Neuronal stem cell (in vitro differentiated cells): ENCODE measurements around the gene CHST8.

ENCODE experiments used
- DNase-seq: peaks from one replicate; pipeline ENCODE4 v3.0.0-alpha.2; 2013; ENCODE audit warnings: low spot score
- H2AFZ ChIP-seq: one replicate; pipeline ENCODE4 v1.6.1; 2013; ENCODE audit warnings: mild to moderate bottlenecking, low read length, inconsistent platforms
- H2AK5ac ChIP-seq: 2 replicates; pipeline ENCODE4 v1.6.1; 2013; ENCODE audit warnings: low read depth, mild to moderate bottlenecking, inconsistent platforms, low read length, moderate library complexity, mixed read lengths
- H2BK120ac ChIP-seq: 2 replicates; pipeline ENCODE4 v1.6.1; 2013; ENCODE audit warnings: low read depth, mild to moderate bottlenecking, inconsistent platforms, low read length, moderate library complexity, mixed read lengths
- H2BK12ac ChIP-seq: one replicate; pipeline ENCODE4 v1.6.1; 2013; ENCODE audit warnings: low read length, inconsistent platforms
- H2BK15ac ChIP-seq: 2 replicates; pipeline ENCODE4 v1.6.1; 2013; ENCODE audit warnings: mild to moderate bottlenecking, low read length, inconsistent platforms, mixed read lengths
- H2BK5ac ChIP-seq: one replicate; pipeline ENCODE4 v1.6.1; 2013; ENCODE audit warnings: inconsistent platforms, mild to moderate bottlenecking, low read length, moderate library complexity
- H3K14ac ChIP-seq: one replicate; pipeline ENCODE4 v1.6.1; 2013; ENCODE audit warnings: low read length, inconsistent platforms
- H3K18ac ChIP-seq: 2 replicates; pipeline ENCODE4 v1.6.1; 2013; ENCODE audit warnings: low read length, inconsistent platforms
- H3K23ac ChIP-seq: 2 replicates; pipeline ENCODE4 v1.6.1; 2013; ENCODE audit warnings: low read depth, mild to moderate bottlenecking, mixed read lengths, low read length, inconsistent platforms; ENCODE audit not compliant: poor library complexity
- H3K27ac ChIP-seq: replicated peaks from 3 replicates; pipeline ENCODE4 v1.5.1; 2013; ENCODE audit warnings: low read length, inconsistent platforms
- H3K27me3 ChIP-seq, 3 experiments: 2 replicates each; pipeline ENCODE4 v1.6.1; 2013; ENCODE audit warnings: low read length in 3 of 3, mild to moderate bottlenecking in 2 of 3, inconsistent platforms in 1 of 3, low read depth in 1 of 3, mixed read lengths in 1 of 3, moderate library complexity in 1 of 3; ENCODE audit not compliant: control insufficient read depth in 3 of 3, insufficient read depth in 3 of 3
- H3K36me3 ChIP-seq, 2 donors: replicated peaks in 1 of 2; 2 replicates each; pipeline ENCODE4 v1.6.1; 2013; ENCODE audit warnings: low read length in 2 of 2; ENCODE audit not compliant: control insufficient read depth in 2 of 2, insufficient read depth in 2 of 2
- H3K4ac ChIP-seq: 2 replicates; pipeline ENCODE4 v1.6.1; 2013; ENCODE audit warnings: inconsistent platforms, mild to moderate bottlenecking, low read length, moderate library complexity
- H3K4me1 ChIP-seq, 2 donors: 1 replicate in 1 of 2; 2 replicates in 1 of 2; pipeline ENCODE4 v1.6.1; 2013; ENCODE audit warnings: low read length in 2 of 2, low read depth in 1 of 2; ENCODE audit not compliant: control insufficient read depth in 2 of 2, insufficient read depth in 1 of 2
- H3K4me2 ChIP-seq: one replicate; pipeline ENCODE4 v1.6.1; 2013; ENCODE audit warnings: mild to moderate bottlenecking, low read length, inconsistent platforms; ENCODE audit not compliant: insufficient read depth, poor library complexity, severe bottlenecking
- H3K4me3 ChIP-seq, 2 donors: 2 replicates each; pipeline ENCODE4 v1.5.1; 2013; ENCODE audit warnings: low read length in 2 of 2, mild to moderate bottlenecking in 2 of 2, inconsistent platforms in 1 of 2, moderate library complexity in 1 of 2
- H3K79me1 ChIP-seq: one replicate; pipeline ENCODE4 v1.6.1; 2013; ENCODE audit warnings: low read depth, mild to moderate bottlenecking, inconsistent platforms, low read length, moderate library complexity
- H3K9ac ChIP-seq: one replicate; pipeline ENCODE4 v1.6.1; 2013; ENCODE audit warnings: mild to moderate bottlenecking, low read depth, low read length, inconsistent platforms; ENCODE audit not compliant: poor library complexity
- H3K9me3 ChIP-seq, 2 donors: replicated peaks in 1 of 2; 2 replicates each; pipeline versions ENCODE3 to v1.6.1; 2013; ENCODE audit warnings: low read length in 2 of 2, mild to moderate bottlenecking in 2 of 2, inconsistent platforms in 1 of 2, low read depth in 1 of 2, mixed read lengths in 1 of 2, moderate library complexity in 1 of 2; ENCODE audit not compliant: control insufficient read depth in 2 of 2, insufficient read depth in 1 of 2
- H4K8ac ChIP-seq: one replicate; pipeline ENCODE4 v1.6.1; 2013; ENCODE audit warnings: low read depth, mild to moderate bottlenecking, inconsistent platforms, low read length, moderate library complexity
- H4K91ac ChIP-seq: one replicate; pipeline ENCODE4 v1.6.1; 2013; ENCODE audit warnings: low read length, low read depth, mild to moderate bottlenecking, inconsistent platforms; ENCODE audit not compliant: poor library complexity
- WGBS, 2 donors: extraction: QIAGEN DNeasy Blood & Tissue Kit; methylation state at CpG; one replicate each; pipeline ENCODE4 v1.1.7; 2013; ENCODE audit warnings: missing lambda C conversion rate in 2 of 2, mixed read lengths in 1 of 2; ENCODE audit not compliant: insufficient read length in 2 of 2, insufficient replicate concordance in 1 of 2; ENCODE audit errors: extremely low coverage in 2 of 2; 5-methylcytosine and 5-hydroxymethylcytosine counted together

Gene CHST8

DNA sequence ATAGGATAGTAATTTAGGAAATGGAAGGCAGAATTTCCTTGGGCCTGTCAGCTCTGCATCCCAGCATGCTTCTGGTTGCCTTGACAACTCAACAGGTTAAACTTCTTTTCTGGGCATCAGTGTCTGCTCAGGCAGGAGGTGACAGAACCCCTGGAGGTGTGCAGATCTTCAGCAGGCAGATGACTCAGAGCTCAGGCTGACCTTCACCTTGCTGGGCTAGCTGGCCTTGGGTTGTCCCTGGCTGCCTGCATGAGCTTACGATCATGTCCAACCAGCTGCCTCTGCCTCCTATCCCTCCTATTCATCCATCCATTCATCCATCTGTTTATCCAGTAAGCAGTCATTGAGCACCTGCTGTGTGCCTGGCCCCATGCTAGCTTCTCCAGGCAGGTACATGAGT lies 93.7 kb downstream of the CHST8 start:
- no peak overlapping the region for H3K14ac ChIP-seq
- no peak overlapping the region for H2AK5ac ChIP-seq
- H2BK5ac ChIP-seq, result no peak overlapping the region
- WGBS, 2 donors, result no CpG with 5 or more reads among the region's 1 CpG
- no peak overlapping the region for H3K9ac ChIP-seq
- no peak overlapping the region for H3K4ac ChIP-seq
- no peak overlapping the region for H3K4me2 ChIP-seq
- no peaks in the 10 kb centered on the region for H3K4me1 ChIP-seq
- no peak overlapping the region for H2BK12ac ChIP-seq
- H3K23ac ChIP-seq, result no peak overlapping the region
- H3K36me3 ChIP-seq, result no peaks in the 10 kb centered on the region
- no peak for DNase-seq
- H3K18ac ChIP-seq, result no peak overlapping the region
- no peak overlapping the region for H3K27ac ChIP-seq
- no peaks in the 10 kb centered on the region for H3K79me1 ChIP-seq
- H2AFZ ChIP-seq, result no peak overlapping the region
- no peak overlapping the region for H4K8ac ChIP-seq
- H3K4me3 ChIP-seq, result no peak overlapping the region
- no peak overlapping the region for H2BK120ac ChIP-seq
- no peak overlapping the region for H4K91ac ChIP-seq
- peaks cover 0 to 2% of the 10 kb centered on the region in 2 donors for H3K9me3 ChIP-seq
- H2BK15ac ChIP-seq, result no peak overlapping the region
- H3K27me3 ChIP-seq, result no peaks in the 10 kb centered on the region

DNA sequence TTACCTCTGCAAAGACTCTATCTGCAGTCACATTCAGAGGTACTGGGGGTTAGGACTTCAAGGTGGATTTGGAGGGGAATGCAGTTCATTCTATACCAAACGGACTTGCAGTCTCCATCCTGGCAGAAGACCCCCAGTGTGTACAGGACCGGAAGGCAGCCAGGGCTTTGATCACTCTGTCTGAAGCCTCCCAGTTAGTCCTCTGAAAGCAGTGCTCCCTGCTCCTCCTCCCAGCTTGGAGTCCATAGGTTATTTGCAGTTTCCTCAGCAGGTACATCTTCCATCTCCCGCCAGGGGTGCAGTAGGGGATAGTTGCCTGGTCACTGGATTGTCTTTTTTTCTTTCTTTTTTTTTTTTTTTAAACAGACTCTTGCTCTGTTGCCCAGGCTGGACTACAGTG lies 96.1 kb downstream of the CHST8 start:
- Histone ChIP-seq H2AK5ac (no peak overlapping the region), H3K9me3 (peaks cover 0 to 4% of the 10 kb centered on the region in 2 donors), H3K18ac (no peak overlapping the region), H4K8ac (no peak overlapping the region), H2BK15ac (no peak overlapping the region), H3K4me3 (no peak overlapping the region), H2AFZ (no peak overlapping the region), H2BK120ac (no peak overlapping the region), H3K27ac (no peak overlapping the region), H3K4ac (no peak overlapping the region), H4K91ac (no peak overlapping the region), H3K4me2 (no peak overlapping the region), H3K79me1 (no peaks in the 10 kb centered on the region), H3K9ac (no peak overlapping the region), H3K4me1 (peaks cover 0 to 2% of the 10 kb centered on the region in 2 donors), H3K14ac (no peak overlapping the region), H3K36me3 (no peaks in the 10 kb centered on the region), H3K23ac (no peak overlapping the region), H3K27me3 (no peaks in the 10 kb centered on the region), H2BK5ac (no peak overlapping the region), H2BK12ac (no peak overlapping the region)
- no peak for DNase-seq
- no CpG with 5 or more reads among the region's 3 CpGs for WGBS, 2 donors

GRCh38 chr19:33718651-33719254 lies 97.0 kb downstream of the CHST8 start:
- no peak overlapping the region for H2BK15ac ChIP-seq
- H3K4ac ChIP-seq, result no peak overlapping the region

DNA sequence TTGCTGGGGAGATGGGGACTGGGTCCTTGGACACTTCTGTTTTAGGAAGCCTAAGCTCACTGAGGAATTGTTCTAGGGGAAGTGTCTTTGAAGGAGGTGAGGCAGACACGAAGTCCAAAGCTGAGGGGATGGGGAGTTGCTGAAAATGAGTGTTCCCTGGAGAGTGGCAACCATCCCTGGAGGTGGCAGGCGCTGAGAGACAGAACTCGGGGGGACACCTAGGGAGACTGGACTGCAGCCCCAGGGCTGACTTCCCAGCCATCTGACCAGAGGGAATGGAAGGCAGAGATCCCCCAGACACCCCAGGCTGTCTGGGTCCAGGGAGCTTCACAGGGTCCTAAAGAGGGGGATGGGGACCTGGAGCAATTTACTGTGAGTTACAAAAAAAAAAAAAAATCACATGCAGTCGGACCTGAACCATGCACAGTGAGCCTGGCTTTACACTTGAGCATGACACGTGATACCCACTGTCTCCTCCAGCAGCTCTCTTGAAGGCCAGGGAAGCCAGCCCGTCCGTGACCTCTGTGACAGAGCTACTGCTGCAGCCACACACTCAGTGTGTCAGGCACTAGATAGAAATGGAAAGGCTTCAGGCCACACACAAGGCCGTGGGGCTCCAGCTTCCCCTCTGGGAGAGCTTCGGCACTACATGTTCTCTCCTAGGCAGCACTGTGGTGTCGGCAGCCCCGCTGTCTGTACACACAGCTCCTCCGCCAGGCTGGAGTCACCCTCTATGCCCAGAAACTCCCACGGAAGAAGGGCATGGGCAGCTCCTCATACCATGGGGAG lies 97.8 kb downstream of the CHST8 start:
- no CpG with 5 or more reads among the region's 13 CpGs for WGBS, 2 donors
- H3K4me1 ChIP-seq, result peaks cover 0 to 2% of the 10 kb centered on the region in 2 donors
- H4K91ac ChIP-seq, result peak overlapping the region; percentile 93
- H3K79me1 ChIP-seq, result no peaks in the 10 kb centered on the region
- H2BK5ac ChIP-seq, result no peak overlapping the region
- H2AK5ac ChIP-seq, result no peak overlapping the region
- H2BK15ac ChIP-seq, result no peak overlapping the region
- no peak overlapping the region for H3K4me2 ChIP-seq
- H3K9me3 ChIP-seq, result peaks cover 0 to 4% of the 10 kb centered on the region in 2 donors
- no peak overlapping the region for H2BK120ac ChIP-seq
- peak overlapping the region; percentile 54 for H3K9ac ChIP-seq
- no peaks in the 10 kb centered on the region for H3K27me3 ChIP-seq
- H2AFZ ChIP-seq, result no peak overlapping the region
- DNase-seq, result no peak
- peak overlapping the region; percentile 77 for H2BK12ac ChIP-seq
- H3K4ac ChIP-seq, result peak overlapping the region; percentile 43
- H3K18ac ChIP-seq, result no peak overlapping the region
- no peak overlapping the region for H3K27ac ChIP-seq
- peak overlapping the region; percentile 85 for H3K14ac ChIP-seq
- peak overlapping the region; percentile 2 for H3K23ac ChIP-seq
- peak overlapping the region in 1 of 2 donors; percentile 66 for H3K4me3 ChIP-seq
- no peak overlapping the region for H4K8ac ChIP-seq
- no peaks in the 10 kb centered on the region for H3K36me3 ChIP-seq

More at GRCh38 chr19:33718651-33719254, 97.0 kb downstream of the CHST8 start:
- no CpG with 5 or more reads among the region's 12 CpGs for WGBS, 2 donors
- Histone ChIP-seq H3K4me1 (peaks cover 0 to 2% of the 10 kb centered on the region in 2 donors), H2BK120ac (no peak overlapping the region), H3K23ac (no peak overlapping the region), H3K27ac (no peak overlapping the region), H3K4me2 (no peak overlapping the region), H3K9ac (no peak overlapping the region), H4K8ac (no peak overlapping the region), H2BK12ac (no peak overlapping the region), H3K4me3 (no peak overlapping the region), H4K91ac (no peak overlapping the region), H3K36me3 (no peaks in the 10 kb centered on the region), H2AFZ (no peak overlapping the region), H3K18ac (peak overlapping the region; percentile 27), H3K79me1 (no peaks in the 10 kb centered on the region), H3K27me3 (no peaks in the 10 kb centered on the region), H3K9me3 (peaks cover 0 to 4% of the 10 kb centered on the region in 2 donors), H3K14ac (no peak overlapping the region), H2AK5ac (no peak overlapping the region), H2BK5ac (no peak overlapping the region)
- no peak for DNase-seq
